Stimulated activated CD4-positive, alpha-beta T cell treated with anti-CD3 and anti-CD28 coated beads, Interleukin-4, amount 100 ng/mL, for 1 hour (primary cell): ENCODE measurements around the gene C14orf119.
A peak's percentile ranks its signal among the peaks of the same experiment; 100 is the strongest.

ENCODE experiments used
- DNase-seq: peaks from one replicate; pipeline ENCODE4 v3.0.0-alpha.2; 2020

Gene C14orf119

DNA sequence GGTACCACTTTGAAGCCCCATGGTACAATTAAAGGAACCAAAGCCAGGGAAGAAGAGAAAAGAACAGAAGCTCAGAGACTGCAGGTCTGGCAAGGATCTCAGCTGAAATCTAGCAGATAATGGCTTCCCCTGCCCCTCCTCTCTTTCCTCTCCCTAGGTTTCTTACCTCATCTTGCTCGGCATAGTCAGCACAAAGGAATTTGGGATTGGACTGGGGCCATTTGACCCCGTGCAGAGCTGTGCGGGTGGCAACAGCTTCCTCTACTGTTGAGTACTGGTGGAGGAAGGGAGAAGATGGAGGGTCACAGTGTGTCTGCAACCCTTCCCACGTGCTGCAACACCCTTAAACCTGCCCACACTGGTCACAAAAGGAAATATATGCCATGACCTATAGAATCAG is 33.3 kb upstream of the C14orf119 start:
- DNase-seq: no peak

- DNase-seq: no peak
Observed at GRCh38 chr14:23063601-23064000, 31.7 kb upstream of the C14orf119 start.

GRCh38 chr14:23066368-23066767 is 28.9 kb upstream of the C14orf119 start:
- no peak for DNase-seq

- DNase-seq: no peak
Observed at GRCh38 chr14:23066855-23067744, 28.2 kb upstream of the C14orf119 start.

DNA sequence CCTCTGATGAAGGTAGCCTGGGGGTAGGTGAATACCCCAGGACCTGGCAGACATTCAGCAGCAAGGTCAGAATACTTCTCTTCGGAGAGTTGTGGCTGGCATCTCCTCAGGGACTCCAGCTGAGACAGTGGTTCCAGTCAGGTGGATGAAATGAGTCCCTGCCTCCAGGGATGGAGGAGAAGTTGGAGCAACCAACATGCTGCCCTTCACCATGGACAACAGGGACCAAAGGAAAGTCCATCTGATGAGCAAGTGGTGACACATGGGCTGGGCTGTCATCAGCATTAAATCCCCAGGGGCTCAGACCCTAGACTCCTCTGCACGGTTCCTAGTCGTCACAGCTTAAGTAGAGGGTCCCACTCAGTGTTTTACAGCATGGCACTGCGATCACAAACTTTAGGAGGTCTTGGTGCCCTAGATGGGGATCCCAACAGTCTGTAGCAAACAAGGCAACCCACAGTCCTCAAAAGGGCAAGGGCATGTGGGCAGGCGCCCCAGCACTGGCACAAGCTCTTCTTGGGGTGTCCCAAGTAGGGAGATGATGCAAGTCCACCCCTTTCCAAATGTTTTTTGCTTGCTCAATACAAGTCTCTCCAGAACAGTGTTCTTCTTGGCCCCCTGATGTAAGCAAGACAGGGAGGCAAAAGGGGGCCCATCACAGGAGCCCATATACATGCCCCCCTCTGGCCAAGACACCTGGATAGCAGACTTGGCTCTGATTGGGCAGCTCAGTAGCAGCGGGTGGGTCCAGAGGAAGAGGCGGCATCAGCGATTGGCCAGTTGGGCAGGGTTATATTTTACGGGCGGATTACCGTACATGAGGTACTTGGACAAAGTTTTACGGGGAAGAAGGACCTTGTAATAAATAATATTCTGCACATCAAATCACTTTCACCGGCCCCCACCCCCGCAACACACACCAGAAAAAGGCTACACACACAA is 27.2 kb upstream of the C14orf119 start:
- DNase-seq: no peak

GRCh38 chr14:23068789-23069412 is 26.4 kb upstream of the C14orf119 start:
- DNase-seq: peak; percentile 63

GRCh38 chr14:23069413-23069806 is 25.9 kb upstream of the C14orf119 start:
- no peak for DNase-seq

DNA sequence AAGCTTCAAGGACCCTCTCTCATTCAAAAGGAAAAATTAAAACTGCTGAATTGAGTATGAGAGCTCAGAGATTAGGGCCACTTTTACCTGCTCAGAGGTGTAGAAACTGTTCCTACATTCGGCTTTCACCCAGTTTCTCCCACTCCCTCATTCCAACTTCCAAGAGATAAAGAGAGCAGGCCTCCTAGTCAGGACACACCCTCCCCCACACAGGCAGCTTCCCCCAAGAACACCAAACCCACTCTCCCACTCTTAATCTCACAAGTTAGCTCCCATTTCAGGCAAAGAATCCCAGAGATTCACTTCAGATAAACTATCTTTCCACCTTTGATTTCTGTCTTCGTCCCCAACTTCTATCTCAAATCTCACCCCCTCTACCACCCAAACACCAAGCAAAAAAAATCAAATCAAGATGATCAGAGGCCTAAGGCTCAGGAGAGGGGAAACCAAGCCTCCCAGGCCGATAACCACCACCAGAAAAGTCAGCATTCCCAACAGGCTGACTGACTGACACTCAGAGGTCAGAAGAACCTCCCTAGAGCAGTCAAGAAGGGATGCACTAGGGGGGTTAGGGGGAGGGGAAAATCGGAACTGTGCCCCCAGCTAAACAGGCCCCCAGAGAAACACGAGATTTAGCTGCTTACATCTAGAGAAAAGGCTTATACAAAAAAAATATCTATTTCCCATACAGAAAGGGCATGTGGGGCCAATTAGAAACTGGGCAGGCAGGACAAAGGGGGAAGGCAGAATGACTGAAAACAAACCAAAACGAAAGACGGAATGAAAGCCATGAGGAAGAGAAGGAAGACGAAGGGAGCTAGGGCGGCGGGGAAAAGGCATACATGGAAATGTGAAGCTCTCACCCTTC is 24.8 kb upstream of the C14orf119 start:
- DNase-seq: no peak

GRCh38 chr14:23071244-23071920 is 23.9 kb upstream of the C14orf119 start:
- peak; percentile 78 for DNase-seq

DNA sequence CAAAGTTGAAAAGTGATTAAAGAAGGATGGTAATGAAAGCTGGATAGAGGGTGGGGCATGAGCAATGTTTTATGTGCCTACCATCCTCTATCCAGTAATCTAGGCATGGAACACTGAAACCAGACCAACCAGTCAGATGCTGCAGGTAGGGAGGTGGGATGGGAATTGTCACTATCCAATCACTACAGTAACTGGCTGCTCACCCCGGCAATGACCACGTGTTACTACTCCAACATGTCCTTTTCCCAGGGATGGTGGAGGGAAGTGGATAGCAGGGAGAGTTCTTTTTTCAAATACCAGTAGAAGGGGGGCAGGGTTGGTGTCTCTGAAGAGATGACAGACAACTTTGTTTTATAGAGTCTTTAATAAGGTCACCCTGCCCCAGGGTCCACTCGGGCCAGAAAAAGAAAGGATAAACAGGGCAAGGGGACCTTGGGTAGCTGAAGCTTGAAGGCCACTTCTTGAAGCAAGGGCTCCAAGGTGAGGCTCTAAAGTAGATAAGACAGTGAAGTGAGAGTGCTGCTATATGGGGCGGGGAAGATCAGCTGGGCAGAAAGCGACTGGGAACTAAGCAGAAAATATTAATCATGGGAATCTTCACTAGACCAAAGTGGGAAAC is 23.3 kb upstream of the C14orf119 start:
- DNase-seq: no peak

- no peak for DNase-seq
Observed at GRCh38 chr14:23074906-23075305, 20.4 kb upstream of the C14orf119 start.

DNA sequence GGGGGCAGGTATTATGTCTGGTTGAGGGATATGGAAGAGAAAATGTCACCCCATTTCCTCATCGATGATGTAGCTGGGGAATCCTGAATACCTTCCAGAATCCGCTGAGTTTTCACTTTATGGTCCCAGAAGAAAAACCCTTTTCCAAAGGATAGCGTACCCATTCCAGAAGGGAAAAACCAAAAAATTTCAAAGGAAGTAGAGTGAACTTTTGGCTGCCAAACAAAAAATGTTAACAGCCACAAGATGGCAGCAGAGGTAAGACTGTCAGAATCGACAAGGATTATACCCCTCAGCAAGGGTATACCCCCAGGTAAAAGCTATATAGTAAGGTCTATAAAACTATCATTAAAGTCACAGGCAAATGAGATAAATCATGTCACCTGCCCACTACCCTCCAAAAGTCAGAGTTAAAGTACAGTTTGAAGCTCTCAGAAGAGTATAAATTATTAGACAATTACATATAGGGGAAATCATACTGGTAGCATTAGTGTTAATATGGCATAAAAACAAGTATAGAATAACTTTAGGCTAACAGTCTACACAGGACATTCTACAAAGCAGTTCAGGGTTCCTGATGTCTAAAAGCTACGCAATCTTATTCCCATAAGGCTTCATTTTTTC is 18.4 kb upstream of the C14orf119 start:
- no peak for DNase-seq

GRCh38 chr14:23077962-23078361 is 17.3 kb upstream of the C14orf119 start:
- no peak for DNase-seq

- DNase-seq: no peak
Observed at GRCh38 chr14:23078692-23079116, 16.6 kb upstream of the C14orf119 start.

GRCh38 chr14:23079716-23080115 is 15.6 kb upstream of the C14orf119 start:
- no peak for DNase-seq

DNA sequence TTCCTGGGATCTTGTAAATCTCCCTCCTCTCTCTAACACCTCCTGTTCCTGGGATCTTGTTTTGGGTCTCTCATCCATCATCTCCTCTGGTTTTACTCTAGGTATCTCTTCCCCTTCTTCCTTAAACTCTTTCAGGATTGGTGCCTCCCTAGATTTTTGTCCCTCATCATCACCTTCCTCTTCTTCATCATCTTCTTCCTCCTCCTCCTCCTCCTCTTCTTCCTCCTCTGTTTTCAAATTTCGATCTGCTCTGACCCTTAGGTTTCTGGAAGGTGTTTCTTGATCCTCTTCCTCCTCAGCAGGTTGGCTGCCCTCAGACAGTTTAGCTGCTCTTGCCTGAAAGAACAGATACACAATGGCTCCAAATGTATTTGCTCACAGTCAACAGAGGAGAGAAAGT is 14.8 kb upstream of the C14orf119 start:
- DNase-seq: no peak

DNA sequence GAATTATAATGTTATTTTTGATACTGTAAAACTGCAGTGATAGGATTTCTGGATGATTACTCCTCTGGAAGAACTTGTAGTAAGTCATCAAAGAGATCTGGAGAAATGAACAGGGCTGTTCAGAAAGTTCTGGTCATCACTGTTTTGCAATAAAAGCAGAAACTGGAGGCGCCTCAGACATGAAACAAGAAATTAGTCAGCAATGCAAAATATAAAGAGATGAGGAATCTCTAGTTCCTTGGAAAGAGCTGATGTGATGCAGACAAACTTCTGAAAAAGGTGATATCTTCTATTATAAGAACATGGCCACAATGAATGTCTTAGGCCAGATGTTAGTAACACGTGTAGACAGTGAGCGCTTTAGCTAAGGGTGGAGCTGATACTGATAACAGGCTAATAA is 9.8 kb upstream of the C14orf119 start:
- no peak for DNase-seq

DNA sequence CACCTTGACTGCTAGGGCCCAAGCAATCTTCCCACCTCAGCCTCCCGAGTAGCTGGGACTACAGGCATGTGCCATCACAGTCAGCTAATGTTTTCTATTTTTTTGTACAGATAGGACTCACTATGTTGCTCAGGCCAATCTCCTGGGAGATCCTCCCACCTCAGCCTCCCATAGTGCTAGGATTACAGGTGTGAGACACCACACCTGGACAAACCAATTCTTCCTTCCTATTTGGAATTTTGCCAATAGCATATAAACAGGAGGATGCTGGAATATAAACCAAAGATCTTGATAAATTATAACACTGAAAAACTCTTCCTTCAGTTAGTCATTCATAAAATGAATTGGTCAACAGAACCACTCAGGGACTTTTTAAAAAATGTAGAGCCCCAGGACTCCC is 8.7 kb upstream of the C14orf119 start:
- DNase-seq: no peak

DNA sequence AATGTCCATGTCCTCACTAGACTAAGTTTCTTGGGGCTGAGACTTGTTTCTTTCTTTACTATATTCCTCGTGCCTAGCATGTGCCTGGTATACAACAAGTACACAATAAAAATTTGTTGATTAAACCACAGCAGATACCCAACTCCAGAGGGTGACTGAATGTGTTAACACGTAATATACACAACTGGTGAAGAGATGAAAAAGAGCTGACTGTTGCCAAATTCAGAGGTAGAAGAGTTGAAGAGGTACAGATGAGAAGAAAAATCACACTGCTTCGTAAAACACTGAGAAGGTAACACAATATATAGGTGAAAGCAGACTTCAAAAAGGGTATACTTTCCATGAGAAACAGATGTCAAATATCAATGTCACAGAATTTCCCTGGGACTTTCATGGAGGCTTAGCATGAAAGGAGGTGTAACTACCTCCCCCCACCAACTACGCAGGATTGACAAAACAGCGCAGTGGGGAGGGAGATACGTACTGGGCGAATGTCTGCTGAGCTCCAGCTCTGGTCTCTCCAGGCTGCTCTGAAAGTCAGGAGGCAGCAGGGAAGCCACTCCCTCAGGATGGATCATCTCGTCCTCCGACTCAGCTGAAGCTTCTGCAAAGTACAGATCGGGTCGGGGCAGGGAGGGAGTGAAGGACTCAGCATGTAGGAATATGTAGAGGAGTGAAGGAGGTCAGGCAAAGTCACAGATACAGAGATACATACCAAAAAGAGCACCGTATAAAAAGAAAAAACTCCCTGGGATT is 5.6 kb upstream of the C14orf119 start:
- no peak for DNase-seq

- no peak for DNase-seq
Observed at GRCh38 chr14:23090254-23090636, 5.1 kb upstream of the C14orf119 start.
